GM19043 (cell line): Measurements from ENCODE around the gene LGSN.
A peak's percentile ranks its signal among the peaks of the same experiment; 100 is the strongest.
"Not testable (repeated sequence)": the region's sequence is repeated elsewhere in the genome, so short reads cannot be mapped to it uniquely, and the experiment has no call there.

ENCODE experiments used
- ATAC-seq: cut with Tn5 transposase; IDR thresholded peaks from one replicate; pipeline ENCODE4 v1.9.1; 2021; ENCODE audit warnings: low read depth; ENCODE audit not compliant: unreplicated experiment

LGSN gene, protein sequence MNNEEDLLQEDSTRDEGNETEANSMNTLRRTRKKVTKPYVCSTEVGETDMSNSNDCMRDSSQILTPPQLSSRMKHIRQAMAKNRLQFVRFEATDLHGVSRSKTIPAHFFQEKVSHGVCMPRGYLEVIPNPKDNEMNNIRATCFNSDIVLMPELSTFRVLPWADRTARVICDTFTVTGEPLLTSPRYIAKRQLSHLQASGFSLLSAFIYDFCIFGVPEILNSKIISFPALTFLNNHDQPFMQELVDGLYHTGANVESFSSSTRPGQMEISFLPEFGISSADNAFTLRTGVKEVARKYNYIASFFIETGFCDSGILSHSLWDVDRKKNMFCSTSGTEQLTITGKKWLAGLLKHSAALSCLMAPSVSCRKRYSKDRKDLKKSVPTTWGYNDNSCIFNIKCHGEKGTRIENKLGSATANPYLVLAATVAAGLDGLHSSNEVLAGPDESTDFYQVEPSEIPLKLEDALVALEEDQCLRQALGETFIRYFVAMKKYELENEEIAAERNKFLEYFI

DNA sequence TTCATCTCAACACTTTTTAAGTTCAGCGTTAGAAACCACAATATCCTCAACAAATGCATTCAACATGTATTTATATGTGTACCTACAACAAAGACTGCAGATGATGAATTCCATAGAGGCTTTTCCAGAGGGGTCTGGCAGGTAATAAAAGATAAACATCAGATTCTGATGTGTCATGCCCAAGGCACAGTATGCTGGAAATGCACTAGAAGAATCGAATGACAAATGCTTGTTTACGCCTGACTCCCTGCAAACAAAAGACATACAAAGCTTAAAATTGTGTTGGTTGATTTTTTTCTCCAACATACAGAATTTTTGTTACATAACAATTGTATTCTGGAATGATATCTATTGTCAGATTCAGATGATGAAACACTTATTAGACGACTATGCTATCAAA, at the start of gene LGSN:
Gene LGSN, minus strand, starts transcription at position 45 of the 400 bp plus-strand sequence. Its CDS starts 40 bp downstream, at position 5.
- no peak for ATAC-seq

DNA sequence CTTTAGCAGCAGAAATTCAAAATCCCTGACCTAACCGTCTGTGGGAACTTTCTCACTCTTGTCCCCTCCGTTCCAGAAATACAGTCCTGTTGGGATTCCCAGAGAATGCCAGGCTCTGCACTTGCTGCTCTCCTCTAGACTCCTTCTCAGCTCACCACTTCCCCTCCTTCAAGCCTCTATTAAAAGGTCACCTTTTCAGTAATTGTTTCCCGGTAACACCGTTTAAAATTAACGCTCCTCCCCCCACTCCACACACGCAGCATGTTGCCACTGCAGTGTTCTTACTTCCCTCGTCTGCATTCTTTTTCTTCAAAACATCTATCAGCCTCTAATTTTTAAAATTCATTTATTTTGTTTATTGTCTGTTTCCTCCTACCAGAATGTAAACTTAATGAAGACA, 48.6 kb upstream of the LGSN start:
- ATAC-seq: no peak

DNA sequence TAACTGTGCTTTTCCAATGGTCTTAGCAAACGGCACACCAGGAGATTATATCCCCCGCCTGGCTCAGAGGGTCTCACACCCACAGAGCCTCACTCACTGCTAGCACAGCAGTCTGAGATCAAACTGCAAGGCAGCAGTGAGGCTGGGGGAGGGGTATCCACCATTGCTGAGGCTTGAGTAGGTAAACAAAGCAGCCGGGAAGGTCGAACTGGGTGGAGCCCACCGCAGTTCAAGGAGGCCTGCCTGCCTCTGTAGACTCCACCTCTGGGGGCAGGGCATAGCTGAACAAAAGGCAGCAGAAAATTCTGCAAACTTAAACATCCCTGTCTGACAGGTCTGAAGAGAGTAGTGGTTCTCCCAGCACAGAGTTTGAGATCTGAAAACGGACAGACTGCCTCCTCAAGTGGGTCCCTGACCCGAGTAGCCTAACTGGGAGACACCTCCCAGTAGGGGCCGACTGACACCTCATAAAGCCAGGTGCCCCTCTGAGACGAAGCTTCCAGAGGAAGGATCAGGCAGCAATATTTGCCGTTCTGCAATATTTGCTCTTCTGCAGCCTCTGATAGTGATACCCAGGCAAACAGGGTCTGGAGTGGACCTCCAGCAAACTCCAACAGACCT, 42.8 kb upstream of the LGSN start:
- not testable (repeated sequence) for ATAC-seq

DNA sequence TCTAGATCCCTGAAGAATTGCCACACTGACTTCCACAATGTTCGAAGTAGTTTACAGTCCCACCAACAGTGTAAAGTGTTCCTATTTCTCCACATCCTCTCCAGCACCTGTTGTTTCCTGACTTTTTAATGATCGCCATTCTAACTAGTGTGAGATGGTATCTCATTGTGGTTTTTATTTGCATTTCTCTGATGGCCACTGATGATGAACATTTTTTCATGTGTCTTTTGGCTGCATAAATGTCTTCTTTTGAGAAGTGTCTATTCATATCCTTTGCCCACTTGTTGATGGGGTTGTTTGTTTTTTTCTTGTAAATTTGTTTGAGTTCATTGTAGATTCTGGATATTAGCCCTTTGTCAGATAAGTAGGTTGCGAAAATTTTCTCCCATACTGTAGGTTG, 37.6 kb upstream of the LGSN start:
- not testable (repeated sequence) for ATAC-seq

DNA sequence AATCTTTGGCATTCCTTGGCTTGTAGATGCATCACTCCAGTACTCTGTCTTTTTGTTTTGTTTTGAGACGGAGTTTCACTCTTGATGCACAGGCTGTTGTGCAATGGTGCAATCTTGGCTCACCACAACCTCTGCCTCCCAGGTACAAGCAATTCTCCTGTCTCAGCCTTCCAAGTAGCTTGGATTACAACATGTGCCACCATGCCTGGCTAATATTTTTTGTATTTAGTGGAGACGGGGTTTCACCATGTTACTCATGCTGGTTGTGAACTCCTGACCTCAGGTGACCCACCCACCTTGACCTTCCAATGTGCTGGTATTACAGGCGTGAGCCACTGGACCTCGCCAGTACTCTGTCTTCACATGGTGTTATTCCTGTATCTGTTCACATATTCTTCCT, 35.8 kb upstream of the LGSN start:
- no peak for ATAC-seq

DNA sequence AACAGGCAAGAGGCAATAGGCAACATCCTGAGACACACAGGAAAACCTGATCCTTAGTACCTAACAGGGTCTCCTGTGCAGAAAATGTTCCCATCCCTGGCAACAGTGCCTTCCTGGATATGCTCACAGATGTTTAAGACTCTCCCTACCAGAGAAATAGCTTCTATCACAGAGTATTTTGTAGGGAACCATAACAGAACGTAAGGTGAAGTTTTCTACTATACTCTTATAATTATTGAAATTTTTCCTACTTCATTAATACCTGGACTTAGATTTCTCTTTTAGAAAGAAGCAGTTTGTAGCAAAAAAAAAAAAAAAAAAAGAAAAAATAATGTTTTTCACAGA, 33.5 kb upstream of the LGSN start:
- ATAC-seq: no peak

DNA sequence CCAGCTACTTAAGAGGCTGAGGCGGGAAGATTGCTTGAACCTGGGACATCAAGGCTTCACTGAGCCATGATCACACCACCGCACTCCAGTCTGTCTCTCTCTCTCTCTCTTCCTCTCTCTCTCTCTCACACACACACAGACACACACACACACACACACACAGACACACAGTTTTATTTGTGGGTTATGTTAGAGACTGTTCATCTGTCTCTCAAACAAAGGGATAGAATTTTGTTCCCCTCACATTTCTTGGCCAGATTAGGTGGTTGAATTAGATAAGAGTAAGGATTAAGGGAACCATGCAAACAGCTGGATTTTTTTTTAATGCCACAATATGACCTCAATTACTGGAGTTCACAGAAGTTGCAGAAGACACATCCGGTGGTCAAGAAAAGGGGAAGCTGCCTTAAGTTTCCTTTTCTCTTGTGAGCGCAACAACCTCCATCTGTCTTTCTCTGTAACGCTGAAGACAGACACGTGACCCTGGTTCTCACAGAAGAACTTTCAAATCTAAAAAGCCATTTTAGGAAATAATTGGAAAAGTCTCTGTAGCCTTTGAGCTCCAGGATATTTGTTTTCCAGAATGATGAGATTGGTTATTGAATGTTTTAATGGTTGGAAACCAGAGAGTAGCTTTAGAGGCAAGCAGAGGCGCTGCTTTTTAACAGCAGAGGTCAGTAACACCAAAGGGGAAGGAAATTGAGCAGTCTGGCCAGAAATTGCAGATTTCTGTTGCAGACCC, 32.9 kb upstream of the LGSN start:
- ATAC-seq: peak; percentile 86

DNA sequence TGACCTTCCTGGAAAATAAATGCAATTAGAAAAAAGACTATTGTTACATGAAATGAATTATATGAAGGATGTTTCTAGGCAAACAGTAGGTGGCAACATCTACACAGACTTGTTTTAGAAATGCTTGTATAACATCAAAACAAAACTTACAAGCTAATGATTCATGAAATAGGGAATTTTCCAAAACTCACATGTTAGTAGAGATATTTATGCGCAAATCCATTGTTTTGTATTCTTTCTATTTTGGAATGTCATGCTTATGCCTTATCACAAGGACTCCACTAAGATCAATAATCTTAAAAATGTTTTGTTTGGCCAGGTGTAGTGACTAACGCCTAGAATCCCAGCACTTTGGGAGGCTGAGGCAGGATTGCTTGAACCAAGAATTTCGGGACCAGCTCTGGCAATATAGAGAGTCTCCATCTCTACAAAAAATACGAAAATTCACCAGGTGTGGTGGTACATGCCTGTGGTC, 32.3 kb upstream of the LGSN start:
- ATAC-seq: peak; percentile 39

DNA sequence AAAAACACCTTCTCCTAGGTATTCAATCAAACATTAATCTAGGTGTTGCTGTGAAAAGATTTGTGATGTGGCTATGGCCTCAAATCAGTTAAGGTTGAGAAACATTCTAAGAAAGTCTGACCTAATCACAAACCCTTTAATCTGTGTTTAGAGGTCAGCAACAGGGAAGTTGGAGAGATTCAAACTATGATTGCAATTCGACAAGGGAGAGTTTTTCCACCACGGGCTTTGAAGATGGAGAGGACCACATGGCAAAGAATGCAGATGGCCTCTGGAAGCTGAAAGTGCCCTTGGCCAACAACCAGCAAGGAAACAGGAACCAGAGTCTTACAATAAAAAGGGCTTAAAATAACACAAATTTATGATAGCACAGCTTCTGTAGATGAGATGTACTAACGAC, 29.6 kb upstream of the LGSN start:
- ATAC-seq: no peak

DNA sequence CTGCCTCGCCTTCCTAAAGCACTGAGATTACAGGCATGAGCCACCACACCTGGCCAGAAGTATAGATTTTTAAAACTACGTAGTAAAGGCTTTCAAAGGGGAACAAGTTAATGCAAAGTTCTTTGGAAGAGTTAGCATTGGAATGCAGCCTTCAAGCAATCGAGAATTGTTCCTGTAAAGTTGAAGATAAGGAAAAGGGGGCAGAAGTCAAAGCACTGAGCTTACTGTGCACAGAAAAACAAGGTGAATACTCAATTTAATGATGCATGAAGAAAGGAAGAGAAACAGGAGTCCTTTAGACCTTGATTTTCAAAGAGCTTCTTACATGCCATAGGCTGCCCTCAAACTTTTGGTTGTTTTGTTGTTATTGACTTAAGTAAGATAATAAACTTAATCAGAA, 29.1 kb upstream of the LGSN start:
- no peak for ATAC-seq

DNA sequence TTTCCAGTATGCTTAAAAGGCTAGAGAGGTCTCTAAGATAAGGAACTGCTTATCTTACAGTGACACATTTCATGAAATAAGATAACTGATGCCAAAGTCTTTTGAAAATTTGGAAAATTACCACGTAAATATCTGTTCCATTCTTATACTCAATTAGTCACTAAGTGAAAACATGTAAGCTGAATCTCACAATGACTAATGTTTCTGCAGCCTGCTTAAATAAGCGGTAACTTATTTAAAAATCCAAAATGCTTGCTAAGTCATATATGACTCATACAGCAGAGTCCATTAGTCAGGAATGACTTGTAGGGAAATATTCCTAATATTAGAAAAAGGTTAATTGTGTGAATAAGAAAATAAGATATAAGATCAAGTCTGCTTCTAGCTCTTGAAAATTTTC, 27.8 kb upstream of the LGSN start:
- no peak for ATAC-seq

DNA sequence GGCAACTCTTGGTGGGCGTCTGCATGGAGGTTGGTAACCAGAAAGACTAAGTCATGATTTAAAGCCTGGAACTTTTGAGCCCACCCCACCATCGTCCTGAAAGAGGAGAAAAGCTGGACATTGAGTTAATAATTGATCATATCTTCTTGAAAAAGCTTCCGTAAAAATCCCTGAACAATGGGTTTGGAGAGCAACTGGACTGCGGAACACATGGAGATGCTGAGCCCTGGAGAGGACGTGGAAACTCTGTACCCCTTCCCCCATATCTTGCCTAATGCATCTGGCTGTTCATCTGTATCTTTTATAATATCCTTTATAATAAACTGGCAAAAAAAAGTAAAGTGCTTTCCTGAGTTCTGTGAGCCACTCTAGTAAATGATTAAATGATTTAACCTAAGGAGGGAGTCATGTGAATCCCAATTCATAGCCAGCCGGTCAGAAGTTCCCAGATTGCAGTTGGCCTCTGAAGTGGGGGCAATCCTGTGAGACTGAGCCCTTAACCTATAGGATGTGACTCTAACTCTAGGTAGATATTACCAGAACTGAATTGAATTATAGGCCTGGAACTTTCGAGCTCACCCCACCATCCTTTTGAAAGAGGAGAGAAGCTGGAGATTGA, 26.5 kb upstream of the LGSN start:
- no peak for ATAC-seq

DNA sequence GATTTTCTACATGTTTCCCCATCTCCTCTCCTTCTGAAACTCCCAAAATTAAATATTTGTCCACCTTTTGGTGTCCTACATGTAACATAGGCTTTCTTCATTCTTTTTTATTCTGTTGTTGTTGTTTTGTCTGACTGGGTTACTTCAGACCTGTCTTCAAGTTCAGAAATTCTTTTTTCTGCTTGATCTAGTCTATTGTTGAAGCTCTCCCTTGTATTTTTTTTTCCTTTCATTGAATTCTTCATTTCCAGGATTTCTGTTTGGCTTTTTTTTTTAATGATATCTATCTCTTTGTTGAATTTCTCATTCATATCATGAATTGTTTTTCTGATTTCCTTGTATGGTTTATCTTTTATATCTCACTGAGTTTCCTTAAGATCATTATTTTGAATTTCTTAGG, 20.6 kb upstream of the LGSN start:
- ATAC-seq: no peak

DNA sequence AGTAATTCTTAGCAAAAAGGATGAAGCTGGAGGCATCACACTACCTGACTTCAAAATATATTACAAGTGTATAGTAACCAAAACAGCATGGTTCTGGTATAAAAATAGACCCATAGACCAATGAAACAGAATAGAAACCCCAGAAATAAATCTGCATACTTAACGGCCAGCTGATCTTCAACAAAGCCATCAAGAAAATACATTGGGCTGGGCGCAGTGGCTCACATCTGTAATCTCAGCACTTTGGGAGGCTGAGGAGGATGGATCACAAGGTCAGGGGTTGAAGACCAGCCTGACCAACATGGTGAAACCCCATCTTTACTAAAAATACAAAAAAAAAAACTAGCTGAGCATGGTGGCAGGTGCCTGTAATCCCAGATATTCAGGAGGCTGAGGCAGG, 14.9 kb upstream of the LGSN start:
- not testable (repeated sequence) for ATAC-seq

DNA sequence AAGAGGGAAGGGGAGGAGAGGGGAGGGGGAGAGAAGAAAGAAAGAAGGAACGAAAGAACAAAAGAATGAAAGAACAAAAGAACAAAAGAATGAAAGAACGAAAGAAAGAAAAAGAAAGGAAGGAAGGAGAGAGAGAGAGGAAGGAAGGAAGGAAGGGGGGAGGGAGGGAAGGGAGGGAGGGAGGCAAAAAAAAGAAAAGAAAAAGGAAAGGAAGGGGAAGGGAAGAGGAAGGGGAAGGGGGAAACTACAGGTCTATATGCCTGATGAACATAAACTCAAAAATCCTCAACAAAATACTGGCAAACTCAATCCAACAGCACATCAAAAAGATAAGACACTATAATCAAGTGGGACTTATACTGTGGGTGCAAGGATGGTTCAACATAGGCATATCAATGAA, 13.7 kb upstream of the LGSN start:
- ATAC-seq: no peak

DNA sequence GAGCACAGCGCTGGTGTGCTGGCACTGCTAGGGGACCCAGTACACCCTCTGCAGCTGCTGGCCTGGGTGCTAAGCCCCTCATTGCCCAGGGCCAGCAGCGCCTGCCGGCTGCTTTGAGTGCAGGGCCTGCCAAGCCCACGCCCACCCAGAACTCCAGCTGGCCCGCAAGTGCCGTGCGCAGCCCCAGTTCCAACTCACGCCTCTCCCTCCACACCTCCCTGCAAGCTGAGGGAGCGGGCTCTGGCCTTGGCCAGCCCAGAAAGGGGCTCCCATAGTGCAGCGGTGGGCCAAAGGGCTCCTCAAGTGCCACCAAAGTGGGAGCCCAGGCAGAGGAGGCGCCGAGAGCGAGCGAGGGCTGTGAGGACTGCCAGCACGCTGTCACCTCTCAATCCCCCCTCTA, 6.8 kb upstream of the LGSN start:
- not testable (repeated sequence) for ATAC-seq

DNA sequence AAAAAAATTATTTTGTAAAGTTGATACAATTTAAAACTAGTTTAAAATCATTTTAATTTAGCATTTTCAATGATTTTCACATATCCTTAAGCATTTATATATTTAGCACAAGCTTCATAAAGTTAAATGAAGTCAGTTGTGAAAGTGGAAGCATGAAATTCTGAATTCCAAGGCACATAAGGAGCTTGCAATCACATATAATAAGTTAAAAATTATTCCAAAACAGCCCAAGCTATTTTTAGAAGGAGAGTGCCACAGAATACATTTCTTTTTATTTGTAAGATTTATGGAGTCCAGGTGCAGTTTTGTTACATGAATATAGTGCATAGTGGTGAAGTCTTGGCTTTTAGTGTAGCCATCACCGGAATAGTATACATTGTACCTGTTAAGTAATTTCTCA, 3.2 kb upstream of the LGSN start:
- ATAC-seq: no peak

DNA sequence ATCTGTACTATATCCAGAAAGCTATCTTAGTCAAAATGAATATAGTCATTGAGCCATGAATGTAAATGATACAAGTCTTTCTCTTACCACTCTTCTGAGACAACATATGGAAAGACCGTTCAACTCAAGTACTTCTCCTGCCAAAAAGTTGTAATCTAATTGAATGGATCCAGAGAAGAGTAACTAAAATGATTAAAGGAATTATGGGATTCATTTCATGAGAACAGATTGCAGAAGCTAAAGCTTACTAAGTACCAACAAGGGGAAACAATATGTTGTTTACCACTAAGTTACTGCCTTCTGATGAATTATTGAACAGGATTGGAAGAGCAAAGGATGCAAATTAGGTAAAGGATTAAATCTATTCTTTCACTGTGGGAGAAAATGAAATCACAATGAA, 2.0 kb upstream of the LGSN start:
- no peak for ATAC-seq

DNA sequence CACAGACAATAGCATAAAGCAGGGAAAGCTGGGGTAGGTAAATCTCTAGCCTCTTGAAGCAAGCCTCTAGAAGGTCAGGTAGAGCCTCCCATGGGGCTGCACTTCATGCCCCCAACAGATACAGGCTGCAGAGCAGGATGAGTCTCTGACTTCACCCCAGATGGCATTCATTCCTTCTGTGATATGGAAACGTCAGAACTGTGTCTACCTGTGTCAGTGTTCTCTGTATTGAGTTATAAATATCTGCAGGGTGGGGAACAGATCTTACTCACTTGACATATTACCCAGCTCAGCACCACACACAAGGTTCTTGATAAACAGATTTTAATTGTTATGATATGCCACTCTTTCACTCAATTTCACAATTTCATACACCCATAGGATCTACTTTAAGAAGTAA, 2.1 kb downstream of the LGSN start:
- no peak for ATAC-seq

DNA sequence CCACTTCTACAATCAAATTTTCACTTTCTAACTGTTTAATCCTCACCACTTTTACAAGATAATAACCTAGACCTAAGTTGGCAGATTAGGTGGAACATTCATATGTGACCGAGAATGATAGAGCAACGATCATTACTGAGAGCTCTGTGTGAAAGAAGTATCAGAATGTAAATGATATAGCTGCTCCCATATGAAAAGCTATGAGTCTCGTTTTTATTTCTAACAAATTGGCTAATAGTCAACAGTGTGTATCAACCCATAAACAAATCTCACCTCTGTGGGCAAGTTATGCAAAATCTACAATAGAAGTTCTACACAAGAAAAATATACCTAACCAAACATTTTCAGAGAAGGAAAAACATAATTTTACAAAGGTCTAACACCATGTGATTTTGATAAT, 3.7 kb downstream of the LGSN start:
- ATAC-seq: no peak

DNA sequence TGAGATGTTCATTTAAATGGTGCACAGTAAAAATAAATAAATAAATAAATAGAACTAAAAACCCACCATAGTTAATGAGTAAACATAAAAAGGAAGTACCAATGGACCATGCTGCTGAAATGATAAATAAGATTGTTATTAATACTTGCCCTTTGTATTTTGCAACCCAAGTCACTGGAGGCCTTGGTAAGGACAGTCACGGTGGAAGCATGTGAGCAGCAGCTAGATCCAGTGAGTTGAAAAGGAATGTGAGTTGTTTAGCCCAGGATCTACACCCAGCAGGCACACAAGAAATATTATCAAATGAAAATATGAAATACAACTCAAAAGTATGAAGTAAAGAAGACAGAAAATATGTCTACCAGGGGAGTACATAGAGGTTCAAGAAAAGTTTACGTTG, 6.7 kb downstream of the LGSN start:
- ATAC-seq: no peak
